HepG2 (cell line): ENCODE measurements around the gene PRCD. TPM values are rescaled to one million over a fixed set of nuclear protein-coding genes. Genes with fewer than 3 reads are reported as not detected.

Experiments
- ATAC-seq: fragments of 200-7000 bp; cut with Tn5 transposase; 3 replicates; pipeline ENCODE4 v1.9.1; 2020; ENCODE audit warnings: mild to moderate bottlenecking, moderate library complexity
- BruUV-seq: library from RNA; stranded (reverse); fragments of 400-500 nt; replicated peaks from 2 replicates; lab custom pipeline; 2021; lab: Mats Ljungman, UMichigan
- CTCF ChIA-PET: fragments of 300-600 bp; formaldehyde crosslinking; extraction: SDS; loops from one replicate; lab custom pipeline; 2021; ENCODE audit warnings: low total read pairs, inconsistent platforms, low intra/inter-chr PET ratio; lab: Yijun Ruan, JAX
- POLR2A ChIA-PET: fragments of 350-600 bp; sonication (Branson Sonifier 250); formaldehyde crosslinking; loops from one replicate; lab custom pipeline; 2020; ENCODE audit warnings: antibody characterized with exemption, inconsistent platforms; lab: Yijun Ruan, JAX
- DNase-seq: peaks from one replicate; pipeline ENCODE4 v3.0.0-alpha.2; 2015; ENCODE audit warnings: low spot score
- FAIRE-seq: peaks from 3 replicates; lab custom pipeline; 2011; peaks lifted over from hg19 to GRCh38; lab: Jason Lieb, UNC
- H2AFZ ChIP-seq: one replicate; pipeline ENCODE4 v1.6.1; 2011; ENCODE audit warnings: low read length, inconsistent platforms
- H3K27ac ChIP-seq: fragments of 300-600 bp; 3 replicates; pipeline ENCODE4 v1.8.0; 2011; ENCODE audit warnings: mixed run types, mild to moderate bottlenecking, mixed read lengths, low read length, inconsistent platforms; ENCODE audit not compliant: insufficient read depth; ENCODE audit errors: extremely low read length
- H3K27me3 ChIP-seq, 2 experiments: fragments of 200-600 bp in 1 of 2; 2 replicates in 1 of 2; 3 replicates in 1 of 2; pipeline versions ENCODE4 v1.6.0 to v1.8.0; 2011; ENCODE audit warnings: low read length in 2 of 2, mild to moderate bottlenecking in 2 of 2, moderate library complexity in 2 of 2, inconsistent platforms in 1 of 2; ENCODE audit not compliant: insufficient read depth in 2 of 2, control insufficient read depth in 1 of 2
- H3K36me3 ChIP-seq, 2 experiments: fragments of 200-600 bp in 1 of 2; replicated peaks in 1 of 2; 2 replicates in 1 of 2; 3 replicates in 1 of 2; pipeline versions ENCODE4 v1.5.1 to v1.8.0; 2011; ENCODE audit warnings: low read length in 2 of 2, inconsistent platforms in 1 of 2; ENCODE audit not compliant: insufficient read depth in 2 of 2, control insufficient read depth in 1 of 2
- H3K4me1 ChIP-seq: 2 replicates; pipeline ENCODE4 v1.5.1; 2012; ENCODE audit warnings: low read length, inconsistent platforms; ENCODE audit not compliant: insufficient read depth
- H3K4me2 ChIP-seq: 2 replicates; pipeline ENCODE4 v1.6.0; 2011; ENCODE audit warnings: low read depth, low read length, inconsistent platforms
- H3K4me3 ChIP-seq, 3 experiments: fragments of 200-600 bp in 1 of 3; sonication (generic), shearing (Covaris generic) in 1 of 3; replicated peaks in 1 of 3; 2 replicates each; pipeline ENCODE4 v1.5.1; 2011 to 2016; ENCODE audit warnings: low read length in 3 of 3, inconsistent platforms in 2 of 3, low read depth in 2 of 3, mild to moderate bottlenecking in 2 of 3, control low read depth in 1 of 3, mixed read lengths in 1 of 3; ENCODE audit not compliant: insufficient read depth in 1 of 3
- H3K79me2 ChIP-seq: one replicate; pipeline ENCODE4 v1.6.1; 2011; ENCODE audit warnings: low read length, inconsistent platforms; ENCODE audit not compliant: insufficient read depth
- H3K9ac ChIP-seq: 2 replicates; pipeline ENCODE4 v1.6.0; 2011; ENCODE audit warnings: mild to moderate bottlenecking, low read depth, low read length, inconsistent platforms; ENCODE audit not compliant: insufficient read depth
- H3K9me3 ChIP-seq: 2 replicates; pipeline ENCODE4 v1.5.1; 2012; ENCODE audit warnings: mild to moderate bottlenecking, low read length
- H4K20me1 ChIP-seq: 2 replicates; pipeline ENCODE4 v1.6.0; 2011; ENCODE audit warnings: inconsistent platforms, mild to moderate bottlenecking, low read length, moderate library complexity; ENCODE audit not compliant: insufficient read depth
- CHD4 ChIP-seq: fragments of 200-600 bp; sonication (generic); IDR thresholded peaks from 2 replicates; pipeline ENCODE4 v1.7.0; 2017; ENCODE audit warnings: mild to moderate bottlenecking, low read length, borderline replicate concordance
- KDM4B ChIP-seq: sonication (generic); formaldehyde crosslinking; IDR thresholded peaks from 2 replicates; pipeline ENCODE4 v1.4.0; 2020; ENCODE audit warnings: missing genetic modification reagents
- RBFOX2 ChIP-seq: fragments of 200-400 bp; formaldehyde crosslinking; IDR thresholded peaks from 2 replicates; pipeline ENCODE4 v1.6.1; 2017; ENCODE audit warnings: low read depth, mild to moderate bottlenecking, low read length
- XBP1 ChIP-seq: sonication (generic); formaldehyde crosslinking; IDR thresholded peaks from 2 replicates; pipeline ENCODE4 v1.5.0; 2020; ENCODE audit warnings: missing genetic modification reagents
- ZMYM3 ChIP-seq: sonication (generic); formaldehyde crosslinking; IDR thresholded peaks from 2 replicates; pipeline ENCODE4 v1.5.1; 2020; ENCODE audit warnings: mild to moderate bottlenecking, missing genetic modification reagents
- ZNF160 ChIP-seq: sonication (generic); formaldehyde crosslinking; IDR thresholded peaks from 2 replicates; pipeline ENCODE4 v1.8.0; 2022; ENCODE audit warnings: mild to moderate bottlenecking, inconsistent platforms, missing genetic modification reagents
- ZNF460 ChIP-seq: sonication (generic); formaldehyde crosslinking; IDR thresholded peaks from 2 replicates; pipeline ENCODE4 v1.5.1; 2020; ENCODE audit warnings: missing genetic modification reagents, mild to moderate bottlenecking, borderline replicate concordance
- WGBS: methylation state at CpG from one replicate; pipeline ENCODE4 v1.1.6; 2017; ENCODE audit warnings: low lambda C conversion rate; 5-methylcytosine and 5-hydroxymethylcytosine counted together
- in situ Hi-C: cut with HindIII; loops from 2 replicates; pipeline ENCODE4 v1.10.0; 2017; ENCODE audit warnings: low pct_unique_long_range_greater_than_20kb; ENCODE audit not compliant: extremely low pct_ligation_motif_present
- intact Hi-C: fragments of 100-400 bp; cut with micrococcal nuclease; formaldehyde crosslinking; loops from one replicate; pipeline ENCODE4 v1.10.0; 2022; ENCODE audit not compliant: unreplicated experiment
- polyA plus RNA-seq, 8 experiments: library from polyadenylated mRNA; depleted of rRNA in 3 of 8; stranded (reverse) in 7 of 8; unstranded in 1 of 8; fragments of >200 nt; fragmentation: Illumina TruSeq in 4 of 8; extraction: Trizol in 4 of 8; gene quantifications; 2 replicates each; pipeline versions ENCODE4 v1.2.1 to v1.2.3, GENCODE V29; 2011 to 2016; ENCODE audit warnings: low read depth in 4 of 8, missing spikeins in 1 of 8, mixed read lengths in 1 of 8; ENCODE audit not compliant: insufficient read depth in 1 of 8
- total RNA-seq, 5 experiments: library from RNA; depleted of rRNA; stranded (reverse); fragments of >200 nt; fragmentation: Illumina TruSeq; extraction: Trizol; gene quantifications; 2 replicates each; pipeline ENCODE4 v1.2.3, GENCODE V29; 2016; ENCODE audit warnings: low read depth in 1 of 5
- TF ChIP-seq, protein P1 (sequence below): sonication (generic); formaldehyde crosslinking; IDR thresholded peaks from 2 replicates; pipeline ENCODE4 v1.4.0; 2020; ENCODE audit warnings: missing genetic modification reagents, borderline replicate concordance
- TF ChIP-seq, protein P2 (sequence below): sonication (generic); formaldehyde crosslinking; IDR thresholded peaks from one replicate; pipeline ENCODE4 v1.5.1; 2020; ENCODE audit warnings: mild to moderate bottlenecking, missing genetic modification reagents; ENCODE audit errors: not compliant biosample characterization

Gene PRCD
- total and polyA plus RNA-seq, 2 of the 13 experiments (the other 11 are each of a cell fraction or from before 2014, with no cell fraction given), result 0.51 TPM; not detected in 1

DNA sequence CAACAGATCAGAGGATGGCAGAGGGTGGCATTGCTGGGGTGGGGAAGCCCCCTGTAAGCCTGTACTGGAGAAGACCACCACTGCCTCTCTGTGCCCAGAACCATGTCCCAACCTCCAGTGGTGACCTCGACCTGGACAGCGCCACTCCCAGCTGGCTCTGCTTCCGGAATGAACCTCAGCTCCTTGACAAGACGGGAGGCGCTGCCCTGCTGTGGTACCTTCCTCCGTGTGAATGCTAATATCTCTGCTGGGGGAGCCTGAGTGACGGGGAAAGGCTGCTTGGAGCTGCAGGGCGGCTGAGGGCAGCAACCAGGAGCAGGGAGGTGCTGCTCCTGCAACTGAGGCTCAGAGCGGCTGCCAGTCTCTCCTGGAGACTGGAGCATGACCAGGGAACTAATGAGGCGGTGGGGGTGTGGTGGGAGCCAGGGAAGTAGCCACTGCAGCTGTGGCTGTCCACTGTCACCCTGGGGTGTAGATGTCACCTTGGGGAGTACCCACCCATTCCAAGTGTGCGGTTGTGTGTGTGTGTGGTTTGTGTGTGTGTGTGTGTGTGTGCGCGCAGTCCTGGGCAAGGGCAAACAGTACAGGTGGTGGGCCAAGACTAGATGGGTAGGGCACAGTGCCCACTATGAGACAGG is 6.2 kb downstream of the PRCD start:
- Histone ChIP-seq H3K79me2 (peaks cover 42% of the 10 kb centered on the region), H3K9me3 (no peaks in the 10 kb centered on the region), H3K4me3 (no peak overlapping the region), H4K20me1 (peaks cover 7% of the 10 kb centered on the region; the same call in 1 of the 2 replicates), H3K9ac (no peak overlapping the region), H3K27ac (no peak overlapping the region), H3K27me3 (no peaks in the 10 kb centered on the region), H2AFZ (no peak overlapping the region), H3K36me3 (peaks cover 9 to 12% of the 10 kb centered on the region in 2 experiments; a peak in 4 of 5 replicates), H3K4me2 (no peak overlapping the region), H3K4me1 (peaks cover 53% of the 10 kb centered on the region)
- ATAC-seq (no peak), FAIRE-seq (no peak), DNase-seq (no peak)
- intact Hi-C loops, result no loop called here
- CTCF ChIA-PET, result interaction anchor here (1.6 to 4.4 kb wide), 4 partner anchors 13 to 80 kb away, joined by 6 to 86 read pairs (median 7); no protein-coding TSS in a partner anchor
- 90% methylated on average over 13 of the region's 13 CpGs for WGBS
- POLR2A ChIA-PET, result interaction anchor here (0.6 to 3.1 kb wide), 8 partner anchors 11 to 38 kb away, joined by 3 to 30 read pairs (median 4); no protein-coding TSS in a partner anchor
- in situ Hi-C loops, result no loop called here
- BruUV-seq, result no TSS peak
- TF ChIP-seq RBFOX2, result no peak
- TF ChIP-seq ZNF160 (CRISPR knock-in tag), result no peak
- TF ChIP-seq XBP1 (CRISPR knock-in tag), result no peak
- no peak for TF ChIP-seq KDM4B (CRISPR knock-in tag)
- no peak for TF ChIP-seq ZMYM3
- no peak for TF ChIP-seq ZNF460 (CRISPR knock-in tag)
- no peak for TF ChIP-seq CHD4
- TF ChIP-seq, protein P1, sequence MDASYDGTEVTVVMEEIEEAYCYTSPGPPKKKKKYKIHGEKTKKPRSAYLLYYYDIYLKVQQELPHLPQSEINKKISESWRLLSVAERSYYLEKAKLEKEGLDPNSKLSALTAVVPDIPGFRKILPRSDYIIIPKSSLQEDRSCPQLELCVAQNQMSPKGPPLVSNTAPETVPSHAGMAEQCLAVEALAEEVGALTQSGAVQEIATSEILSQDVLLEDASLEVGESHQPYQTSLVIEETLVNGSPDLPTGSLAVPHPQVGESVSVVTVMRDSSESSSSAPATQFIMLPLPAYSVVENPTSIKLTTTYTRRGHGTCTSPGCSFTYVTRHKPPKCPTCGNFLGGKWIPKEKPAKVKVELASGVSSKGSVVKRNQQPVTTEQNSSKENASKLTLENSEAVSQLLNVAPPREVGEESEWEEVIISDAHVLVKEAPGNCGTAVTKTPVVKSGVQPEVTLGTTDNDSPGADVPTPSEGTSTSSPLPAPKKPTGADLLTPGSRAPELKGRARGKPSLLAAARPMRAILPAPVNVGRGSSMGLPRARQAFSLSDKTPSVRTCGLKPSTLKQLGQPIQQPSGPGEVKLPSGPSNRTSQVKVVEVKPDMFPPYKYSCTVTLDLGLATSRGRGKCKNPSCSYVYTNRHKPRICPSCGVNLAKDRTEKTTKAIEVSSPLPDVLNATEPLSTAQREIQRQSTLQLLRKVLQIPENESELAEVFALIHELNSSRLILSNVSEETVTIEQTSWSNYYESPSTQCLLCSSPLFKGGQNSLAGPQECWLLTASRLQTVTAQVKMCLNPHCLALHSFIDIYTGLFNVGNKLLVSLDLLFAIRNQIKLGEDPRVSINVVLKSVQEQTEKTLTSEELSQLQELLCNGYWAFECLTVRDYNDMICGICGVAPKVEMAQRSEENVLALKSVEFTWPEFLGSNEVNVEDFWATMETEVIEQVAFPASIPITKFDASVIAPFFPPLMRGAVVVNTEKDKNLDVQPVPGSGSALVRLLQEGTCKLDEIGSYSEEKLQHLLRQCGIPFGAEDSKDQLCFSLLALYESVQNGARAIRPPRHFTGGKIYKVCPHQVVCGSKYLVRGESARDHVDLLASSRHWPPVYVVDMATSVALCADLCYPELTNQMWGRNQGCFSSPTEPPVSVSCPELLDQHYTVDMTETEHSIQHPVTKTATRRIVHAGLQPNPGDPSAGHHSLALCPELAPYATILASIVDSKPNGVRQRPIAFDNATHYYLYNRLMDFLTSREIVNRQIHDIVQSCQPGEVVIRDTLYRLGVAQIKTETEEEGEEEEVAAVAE (CRISPR knock-in tag), result no peak
- TF ChIP-seq, protein P2, sequence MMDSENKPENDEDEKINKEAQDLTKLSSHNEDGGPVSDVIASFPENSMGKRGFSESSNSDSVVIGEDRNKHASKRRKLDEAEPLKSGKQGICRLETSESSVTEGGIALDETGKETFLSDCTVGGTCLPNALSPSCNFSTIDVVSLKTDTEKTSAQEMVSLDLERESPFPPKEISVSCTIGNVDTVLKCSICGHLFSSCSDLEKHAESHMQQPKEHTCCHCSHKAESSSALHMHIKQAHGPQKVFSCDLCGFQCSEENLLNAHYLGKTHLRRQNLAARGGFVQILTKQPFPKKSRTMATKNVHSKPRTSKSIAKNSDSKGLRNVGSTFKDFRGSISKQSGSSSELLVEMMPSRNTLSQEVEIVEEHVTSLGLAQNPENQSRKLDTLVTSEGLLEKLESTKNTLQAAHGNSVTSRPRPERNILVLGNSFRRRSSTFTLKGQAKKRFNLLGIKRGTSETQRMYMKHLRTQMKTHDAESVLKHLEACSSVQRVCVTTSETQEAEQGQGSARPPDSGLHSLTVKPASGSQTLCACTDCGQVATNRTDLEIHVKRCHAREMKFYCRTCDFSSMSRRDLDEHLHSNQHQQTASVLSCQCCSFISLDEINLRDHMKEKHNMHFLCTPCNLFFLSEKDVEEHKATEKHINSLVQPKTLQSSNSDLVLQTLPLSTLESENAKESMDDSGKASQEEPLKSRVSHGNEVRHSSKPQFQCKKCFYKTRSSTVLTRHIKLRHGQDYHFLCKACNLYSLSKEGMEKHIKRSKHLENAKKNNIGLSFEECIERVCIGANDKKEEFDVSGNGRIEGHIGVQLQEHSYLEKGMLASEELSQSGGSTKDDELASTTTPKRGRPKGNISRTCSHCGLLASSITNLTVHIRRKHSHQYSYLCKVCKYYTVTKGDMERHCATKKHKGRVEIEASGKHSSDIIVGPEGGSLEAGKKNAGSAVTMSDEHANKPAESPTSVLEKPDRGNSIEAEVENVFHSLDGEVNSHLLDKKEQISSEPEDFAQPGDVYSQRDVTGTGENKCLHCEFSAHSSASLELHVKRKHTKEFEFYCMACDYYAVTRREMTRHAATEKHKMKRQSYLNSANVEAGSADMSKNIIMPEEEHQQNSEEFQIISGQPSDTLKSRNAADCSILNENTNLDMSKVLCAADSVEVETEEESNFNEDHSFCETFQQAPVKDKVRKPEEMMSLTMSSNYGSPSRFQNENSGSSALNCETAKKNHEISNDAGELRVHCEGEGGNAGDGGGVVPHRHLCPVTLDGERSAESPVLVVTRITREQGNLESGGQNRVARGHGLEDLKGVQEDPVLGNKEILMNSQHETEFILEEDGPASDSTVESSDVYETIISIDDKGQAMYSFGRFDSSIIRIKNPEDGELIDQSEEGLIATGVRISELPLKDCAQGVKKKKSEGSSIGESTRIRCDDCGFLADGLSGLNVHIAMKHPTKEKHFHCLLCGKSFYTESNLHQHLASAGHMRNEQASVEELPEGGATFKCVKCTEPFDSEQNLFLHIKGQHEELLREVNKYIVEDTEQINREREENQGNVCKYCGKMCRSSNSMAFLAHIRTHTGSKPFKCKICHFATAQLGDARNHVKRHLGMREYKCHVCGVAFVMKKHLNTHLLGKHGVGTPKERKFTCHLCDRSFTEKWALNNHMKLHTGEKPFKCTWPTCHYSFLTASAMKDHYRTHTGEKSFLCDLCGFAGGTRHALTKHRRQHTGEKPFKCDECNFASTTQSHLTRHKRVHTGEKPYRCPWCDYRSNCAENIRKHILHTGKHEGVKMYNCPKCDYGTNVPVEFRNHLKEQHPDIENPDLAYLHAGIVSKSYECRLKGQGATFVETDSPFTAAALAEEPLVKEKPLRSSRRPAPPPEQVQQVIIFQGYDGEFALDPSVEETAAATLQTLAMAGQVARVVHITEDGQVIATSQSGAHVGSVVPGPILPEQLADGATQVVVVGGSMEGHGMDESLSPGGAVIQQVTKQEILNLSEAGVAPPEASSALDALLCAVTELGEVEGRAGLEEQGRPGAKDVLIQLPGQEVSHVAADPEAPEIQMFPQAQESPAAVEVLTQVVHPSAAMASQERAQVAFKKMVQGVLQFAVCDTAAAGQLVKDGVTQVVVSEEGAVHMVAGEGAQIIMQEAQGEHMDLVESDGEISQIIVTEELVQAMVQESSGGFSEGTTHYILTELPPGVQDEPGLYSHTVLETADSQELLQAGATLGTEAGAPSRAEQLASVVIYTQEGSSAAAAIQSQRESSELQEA (CRISPR knock-in tag), result no peak
